NCI-H2227 (cell line): ENCODE data around the gene ANKMY1.
A peak's percentile ranks its signal among the peaks of the same experiment; 100 is the strongest.

Experiments used
- DNase-seq: peaks from one replicate; lab custom pipeline; 2025; ENCODE audit not compliant: unreplicated experiment; lab: John Stamatoyannopoulos, UW

ANKMY1 gene

DNA sequence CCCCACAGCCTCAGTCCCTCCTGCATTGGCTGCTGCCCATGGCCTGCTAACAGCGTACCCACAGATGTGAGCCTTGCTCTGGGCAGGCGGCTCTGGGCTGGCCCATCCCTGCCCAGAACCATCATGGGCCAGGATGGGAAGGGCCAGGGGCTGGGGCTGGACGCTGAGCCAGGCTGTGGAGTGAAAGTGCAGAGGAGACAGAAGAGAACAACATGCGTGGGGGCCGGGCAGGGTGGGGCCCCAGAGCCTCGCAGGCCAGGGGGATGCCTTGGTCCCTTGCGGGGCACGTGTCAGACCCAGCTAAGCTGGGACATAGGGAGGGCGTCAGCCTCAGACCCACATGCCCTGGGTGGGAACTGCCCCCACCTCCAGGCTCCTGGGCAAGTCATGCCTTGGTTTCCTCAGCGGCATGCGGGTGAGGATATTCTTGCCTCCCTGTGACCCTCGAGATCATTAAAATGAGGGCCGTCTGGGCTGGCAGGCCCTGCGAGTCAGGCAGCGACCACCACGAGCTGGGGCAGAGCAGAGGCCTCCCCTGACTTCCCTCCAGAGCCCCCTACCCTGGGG lies 95.0 kb downstream of the ANKMY1 start:
- DNase-seq: no peak

DNA sequence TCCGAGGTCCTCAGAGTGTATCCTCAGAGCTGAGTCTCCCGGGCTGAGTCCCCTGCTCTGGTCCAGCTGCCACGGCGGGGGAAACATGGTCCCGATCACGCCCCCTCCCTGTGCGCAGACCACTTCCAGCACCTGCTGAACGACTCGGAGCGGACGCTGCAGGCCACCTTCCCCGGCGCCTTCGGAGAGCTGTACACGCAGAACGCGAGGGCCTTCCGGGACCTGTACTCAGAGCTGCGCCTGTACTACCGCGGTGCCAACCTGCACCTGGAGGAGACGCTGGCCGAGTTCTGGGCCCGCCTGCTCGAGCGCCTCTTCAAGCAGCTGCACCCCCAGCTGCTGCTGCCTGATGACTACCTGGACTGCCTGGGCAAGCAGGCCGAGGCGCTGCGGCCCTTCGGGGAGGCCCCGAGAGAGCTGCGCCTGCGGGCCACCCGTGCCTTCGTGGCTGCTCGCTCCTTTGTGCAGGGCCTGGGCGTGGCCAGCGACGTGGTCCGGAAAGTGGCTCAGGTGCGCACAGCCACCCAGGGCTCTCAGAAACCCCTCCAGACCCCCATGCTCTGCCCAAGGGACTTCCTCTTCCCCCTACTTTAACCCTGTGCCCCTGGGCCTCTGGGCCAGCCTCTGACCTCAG lies 95.6 kb downstream of the ANKMY1 start:
- no peak for DNase-seq

DNA sequence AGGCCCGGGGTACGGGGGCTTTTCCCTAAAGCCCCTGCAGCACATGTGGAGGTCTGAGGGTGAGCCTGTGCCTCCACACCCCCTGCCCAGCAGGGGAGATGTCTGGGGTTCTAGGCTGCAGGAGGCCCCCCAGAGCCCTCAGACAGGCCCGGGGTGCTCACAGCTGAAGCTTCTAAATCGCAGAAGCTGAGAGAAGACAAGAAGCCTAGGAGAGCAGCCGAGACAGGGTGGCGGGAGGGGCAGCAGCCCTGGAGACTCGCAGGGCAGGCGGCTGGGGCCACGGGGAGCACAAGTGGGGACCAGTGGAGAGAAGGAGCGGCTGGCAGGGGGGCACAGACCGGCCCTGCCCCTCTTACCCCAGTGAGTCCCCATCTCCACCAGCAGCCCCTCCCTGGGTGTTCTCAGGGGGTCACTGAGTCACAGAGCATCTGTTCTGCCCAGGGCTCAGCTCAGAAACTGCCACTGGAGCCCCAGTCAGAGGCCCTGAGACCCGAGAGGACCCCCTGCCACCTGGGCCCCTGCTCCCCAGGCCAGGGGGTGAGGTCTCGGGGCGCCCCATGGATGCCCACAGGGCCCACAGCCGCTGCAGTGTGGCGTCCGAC lies 96.2 kb downstream of the ANKMY1 start:
- DNase-seq: no peak

DNA sequence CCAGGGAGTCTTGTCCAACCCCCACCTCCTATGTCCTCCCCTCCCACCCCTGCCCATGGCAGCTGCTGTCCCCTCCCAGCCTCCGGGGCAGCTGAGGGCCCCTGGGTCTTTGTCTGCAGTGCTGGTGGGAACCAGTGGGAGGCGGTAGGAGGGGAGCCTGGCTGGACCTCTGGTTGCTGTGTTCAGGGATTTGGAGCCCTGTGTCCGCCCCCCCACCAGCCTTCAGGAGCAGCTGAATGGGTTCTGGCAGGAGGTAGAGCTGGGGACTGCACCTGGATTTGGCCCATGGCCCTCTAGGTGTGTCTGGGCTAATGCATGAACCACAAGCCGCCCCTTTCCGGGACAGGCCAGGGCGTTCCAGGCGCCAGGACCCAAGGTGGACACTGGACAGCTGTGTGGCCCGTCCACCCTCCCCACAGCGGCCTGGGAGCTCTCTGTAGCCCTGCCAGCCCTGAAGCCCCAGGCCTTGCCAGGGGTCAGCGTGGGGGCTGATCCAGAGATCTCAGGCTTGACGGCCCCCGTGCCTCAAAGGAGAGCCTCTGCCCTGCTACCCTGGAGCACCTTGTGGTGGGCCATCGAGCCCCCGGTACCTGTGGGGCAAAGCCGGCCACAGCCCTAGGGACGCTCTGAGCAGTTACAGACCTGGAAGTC lies 96.9 kb downstream of the ANKMY1 start:
- DNase-seq: no peak

DNA sequence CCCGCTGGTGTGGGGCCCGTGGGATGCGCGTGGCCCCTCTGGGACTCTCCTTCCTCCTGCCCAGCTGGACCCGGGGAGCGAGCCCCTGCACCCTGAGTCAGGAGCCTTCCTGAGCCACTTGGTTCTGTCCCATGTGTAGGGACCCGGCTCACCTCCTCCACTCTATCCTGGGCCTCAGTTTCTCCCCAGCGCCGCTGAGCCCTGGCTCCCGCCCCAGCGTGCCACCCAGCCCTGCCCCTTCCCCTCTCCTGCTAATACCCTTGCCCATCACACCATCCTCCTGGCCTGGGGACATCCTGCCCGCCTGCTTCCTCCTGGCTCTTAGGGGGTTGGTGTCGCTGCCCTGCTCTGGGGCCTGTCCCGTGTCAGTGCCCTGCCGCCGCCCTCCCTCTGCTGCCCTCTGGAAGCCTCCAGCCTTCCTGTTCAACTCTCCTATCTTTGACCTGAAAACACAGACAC lies 97.5 kb downstream of the ANKMY1 start:
- DNase-seq: no peak

DNA sequence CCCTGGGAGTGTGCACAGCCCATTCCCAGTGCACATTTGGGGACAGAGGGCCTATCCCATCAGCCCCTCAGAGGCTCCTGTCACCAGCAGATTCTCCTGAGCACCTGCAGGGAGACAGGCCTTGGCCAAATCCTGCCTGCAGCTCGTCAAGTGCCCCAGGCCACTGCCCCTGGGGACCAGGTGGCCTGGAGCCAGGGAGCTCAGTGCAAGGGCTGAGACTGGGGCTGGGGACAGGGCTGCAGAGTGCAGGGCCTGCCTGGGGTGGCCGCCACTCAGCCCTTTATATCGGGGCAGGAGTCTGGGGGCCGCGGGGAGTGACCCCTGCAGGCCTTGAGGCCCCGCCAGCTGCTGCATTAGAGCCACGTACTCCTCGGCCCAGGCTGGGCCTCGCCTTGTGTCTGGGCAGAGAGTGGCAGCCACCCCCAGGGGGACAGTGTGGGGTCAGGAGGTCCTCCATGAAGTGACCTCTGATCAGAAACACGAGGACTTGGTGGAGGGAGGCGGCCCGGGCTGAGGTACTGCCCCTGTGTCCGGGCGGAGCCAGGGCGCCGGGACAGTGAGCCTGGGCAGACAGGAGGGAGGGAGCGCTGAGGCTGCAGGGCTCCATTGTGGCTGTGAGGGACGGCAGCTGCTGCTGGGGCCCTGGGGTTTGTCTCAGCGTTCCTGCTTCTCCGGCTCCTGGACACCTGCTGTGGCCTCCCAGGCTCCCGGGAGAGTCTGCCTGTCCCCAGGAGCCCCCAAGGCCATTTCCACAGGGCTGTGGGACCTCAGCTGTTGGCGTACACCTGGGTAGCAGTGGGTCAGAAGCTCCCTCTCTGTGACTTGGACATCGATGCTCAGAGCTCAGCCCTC lies 98.2 kb downstream of the ANKMY1 start:
- no peak for DNase-seq

DNA sequence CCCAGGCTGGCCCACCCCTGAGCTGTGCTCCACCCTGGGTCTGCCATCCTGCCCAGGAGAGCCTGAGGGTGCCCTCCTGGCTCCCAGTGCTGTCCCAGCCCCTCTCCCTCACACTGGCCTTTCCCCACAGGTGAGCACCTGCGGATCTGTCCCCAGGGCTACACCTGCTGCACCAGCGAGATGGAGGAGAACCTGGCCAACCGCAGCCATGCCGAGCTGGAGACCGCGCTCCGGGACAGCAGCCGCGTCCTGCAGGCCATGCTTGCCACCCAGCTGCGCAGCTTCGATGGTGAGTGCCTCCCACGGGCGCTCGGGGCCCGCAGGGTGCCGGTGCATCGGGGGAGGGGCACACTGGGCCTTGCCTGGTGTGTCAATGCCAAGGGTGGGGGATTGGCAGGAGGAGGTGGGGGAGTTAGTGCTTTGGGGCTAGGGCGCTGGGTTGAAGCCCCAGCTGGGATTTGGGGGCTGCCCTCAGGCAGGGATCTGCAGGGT lies 98.8 kb downstream of the ANKMY1 start:
- no peak for DNase-seq

DNA sequence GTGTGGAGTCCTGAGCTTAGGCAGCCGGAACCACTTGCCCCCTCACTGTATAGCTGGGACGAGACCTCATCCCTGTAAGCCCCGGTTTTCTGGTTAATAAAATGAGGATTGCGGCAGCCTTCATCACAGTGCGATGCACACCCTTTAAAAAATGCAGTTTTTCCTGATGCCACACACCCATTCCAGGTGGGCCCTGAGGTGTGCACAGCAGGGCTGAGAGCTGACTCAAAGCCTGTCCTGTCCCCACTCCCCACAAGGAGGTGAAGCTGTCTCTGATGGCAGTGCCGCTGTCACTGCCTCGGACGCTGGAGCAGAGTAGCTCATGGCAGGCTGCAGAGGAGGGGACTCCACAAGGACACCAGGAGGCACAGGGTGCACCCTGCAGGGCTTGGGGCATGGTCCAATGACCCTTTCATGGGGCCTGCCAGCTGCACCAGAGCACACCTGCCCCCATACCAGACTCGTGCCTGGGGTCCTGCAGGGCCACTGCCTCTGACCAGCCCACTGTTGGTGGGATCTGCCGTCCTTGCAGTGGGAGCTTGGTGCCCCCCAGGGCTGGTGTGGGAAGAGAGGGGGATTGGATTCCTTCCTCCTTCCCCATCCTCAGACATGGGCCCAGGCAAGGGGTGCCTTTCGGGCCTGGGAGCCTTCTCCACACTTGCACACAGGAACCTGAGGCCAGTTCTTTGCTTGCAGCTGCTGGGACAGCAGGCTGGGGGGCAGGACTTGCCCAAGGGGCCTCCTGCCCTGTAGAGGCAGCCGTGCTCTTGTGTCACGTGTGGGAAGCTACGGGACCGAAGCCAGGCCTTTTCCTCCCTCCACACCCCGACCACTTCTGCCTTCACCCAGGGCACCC lies 99.5 kb downstream of the ANKMY1 start:
- DNase-seq: no peak

DNA sequence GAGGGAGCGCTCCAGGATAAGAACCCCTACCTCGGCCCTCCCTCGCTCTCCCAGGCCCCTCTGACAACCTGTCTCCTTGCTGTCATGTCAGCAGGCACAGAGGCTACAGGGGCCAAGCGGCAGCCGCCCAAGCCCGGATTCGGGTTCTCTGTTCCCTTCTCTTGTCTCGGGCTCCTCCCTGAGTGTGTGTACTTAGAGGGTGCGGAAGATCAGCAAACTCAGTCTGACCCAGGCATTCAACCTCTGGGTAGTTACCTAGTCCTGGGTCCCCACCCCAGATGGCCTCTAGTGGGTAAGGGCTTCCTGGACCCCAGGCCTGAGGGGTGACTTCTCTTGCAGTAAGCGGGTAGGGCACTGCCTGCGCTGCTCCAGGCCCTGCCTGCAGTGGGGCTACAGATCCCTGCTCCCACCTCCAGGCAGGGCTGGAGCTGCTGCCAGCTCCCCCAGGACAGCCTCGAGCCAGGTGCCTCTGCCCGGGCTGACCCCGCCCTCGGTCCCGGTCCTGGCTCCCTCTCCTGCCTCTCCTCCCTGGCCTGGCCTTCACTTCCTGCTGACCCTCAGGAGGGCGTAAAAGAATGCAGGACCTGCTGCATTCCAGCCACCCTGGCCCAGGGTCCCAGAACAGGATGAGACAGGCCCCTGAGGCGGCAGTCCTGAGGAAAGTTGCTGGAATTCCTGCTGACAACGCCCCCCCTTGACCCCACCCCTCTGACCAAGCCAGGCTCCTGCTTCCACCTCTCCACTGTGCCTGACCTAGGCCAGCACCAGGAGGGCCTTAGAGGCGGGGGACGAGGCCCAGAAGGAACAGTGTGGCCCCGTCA lies 100.4 kb downstream of the ANKMY1 start:
- no peak for DNase-seq

DNA sequence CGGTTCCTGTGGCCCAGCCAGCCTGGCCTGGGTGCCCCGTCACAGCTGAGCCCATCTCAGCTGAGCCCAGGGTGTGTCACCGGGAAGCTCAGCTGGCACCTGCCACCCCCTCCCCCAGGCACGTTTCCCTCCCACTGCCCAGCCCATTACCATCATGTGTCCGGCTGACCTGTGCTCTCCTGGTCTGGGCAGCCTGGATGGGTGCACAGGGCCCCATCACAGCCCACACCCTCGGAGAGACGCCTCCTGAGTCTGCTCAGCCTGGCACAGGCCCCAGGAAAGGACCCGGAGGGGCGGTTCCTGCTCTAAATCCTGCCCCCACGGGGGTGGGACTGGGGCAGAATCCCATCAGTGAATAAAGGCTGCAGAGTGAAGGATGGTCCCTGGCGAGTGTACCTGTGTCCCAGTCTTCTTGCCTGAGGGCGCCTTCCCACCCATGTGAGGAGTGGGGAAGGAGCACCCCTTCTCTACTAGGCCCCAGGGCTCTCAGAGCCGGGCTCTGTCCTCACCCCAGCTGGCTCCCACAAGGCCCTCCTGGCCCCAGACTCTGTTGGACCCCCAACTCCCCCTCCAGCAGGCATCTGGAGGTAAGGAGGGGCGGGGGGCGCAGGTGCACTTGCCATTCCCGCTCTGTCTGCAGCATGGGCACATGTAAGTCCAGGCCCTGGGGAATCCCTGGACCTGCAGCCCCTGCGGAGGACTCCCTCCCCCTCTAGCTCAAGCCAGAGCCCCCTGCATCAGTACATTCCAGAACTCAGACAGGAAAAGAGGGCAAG lies 101.2 kb downstream of the ANKMY1 start:
- peak; percentile 33 for DNase-seq

DNA sequence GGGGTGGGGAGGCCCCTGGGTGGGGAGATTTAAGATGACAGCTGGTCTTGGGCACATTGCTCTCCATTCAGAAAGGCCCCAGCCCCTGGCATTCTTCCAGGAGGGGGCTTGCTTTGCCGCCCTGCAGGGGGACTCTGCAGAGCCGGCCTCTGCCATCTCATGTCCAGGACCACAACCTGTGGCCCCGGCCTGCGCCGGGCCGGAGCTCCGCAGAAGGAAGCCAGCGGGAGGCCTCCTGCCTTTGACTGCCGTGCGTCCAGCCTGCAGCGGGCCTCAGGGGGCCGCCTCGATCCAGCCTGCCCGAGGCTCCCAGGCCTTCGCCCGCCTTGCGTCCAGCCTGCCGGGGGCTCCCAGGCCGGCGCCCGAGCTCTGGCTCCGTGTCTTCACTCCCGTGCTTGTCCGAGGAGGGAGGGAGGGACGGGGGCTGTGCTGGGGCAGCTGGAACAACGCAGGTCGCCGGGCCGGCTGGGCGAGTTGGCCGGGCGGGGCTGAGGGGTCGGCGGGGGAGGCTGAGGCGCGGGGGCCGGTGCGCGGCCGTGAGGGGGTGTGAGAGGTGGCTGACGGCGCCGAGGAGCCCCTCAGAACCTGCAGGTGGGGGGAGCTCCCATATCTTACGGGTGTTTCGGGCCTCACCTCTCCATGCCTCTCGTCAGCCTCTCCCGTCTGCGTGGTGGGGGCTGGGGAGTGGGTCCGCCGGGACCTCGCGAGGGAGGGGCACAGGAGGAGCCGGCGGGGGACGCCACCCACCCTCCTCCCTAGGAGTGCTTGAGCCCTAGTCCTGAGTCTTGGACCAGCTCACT lies 101.9 kb downstream of the ANKMY1 start:
- peak; percentile 31 for DNase-seq

DNA sequence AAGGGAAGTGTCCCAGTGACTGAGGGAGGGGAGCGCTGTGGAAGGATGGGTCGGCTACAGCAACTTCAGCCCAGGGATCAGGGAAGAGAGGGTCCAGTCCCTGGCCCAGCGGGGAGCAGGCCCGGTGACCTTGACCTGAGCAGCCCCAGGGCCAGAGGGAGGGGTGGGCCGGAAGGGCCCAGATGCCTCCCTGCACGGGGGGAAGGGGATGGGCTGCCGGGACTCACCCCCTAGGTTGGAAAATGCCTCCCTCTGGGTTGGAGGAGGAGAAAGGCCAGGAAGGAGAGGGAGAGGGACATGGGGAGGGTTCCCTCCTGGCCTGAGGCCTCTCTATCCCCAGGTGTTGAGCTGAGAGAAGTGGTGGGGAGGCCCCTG lies 102.5 kb downstream of the ANKMY1 start:
- DNase-seq: no peak

DNA sequence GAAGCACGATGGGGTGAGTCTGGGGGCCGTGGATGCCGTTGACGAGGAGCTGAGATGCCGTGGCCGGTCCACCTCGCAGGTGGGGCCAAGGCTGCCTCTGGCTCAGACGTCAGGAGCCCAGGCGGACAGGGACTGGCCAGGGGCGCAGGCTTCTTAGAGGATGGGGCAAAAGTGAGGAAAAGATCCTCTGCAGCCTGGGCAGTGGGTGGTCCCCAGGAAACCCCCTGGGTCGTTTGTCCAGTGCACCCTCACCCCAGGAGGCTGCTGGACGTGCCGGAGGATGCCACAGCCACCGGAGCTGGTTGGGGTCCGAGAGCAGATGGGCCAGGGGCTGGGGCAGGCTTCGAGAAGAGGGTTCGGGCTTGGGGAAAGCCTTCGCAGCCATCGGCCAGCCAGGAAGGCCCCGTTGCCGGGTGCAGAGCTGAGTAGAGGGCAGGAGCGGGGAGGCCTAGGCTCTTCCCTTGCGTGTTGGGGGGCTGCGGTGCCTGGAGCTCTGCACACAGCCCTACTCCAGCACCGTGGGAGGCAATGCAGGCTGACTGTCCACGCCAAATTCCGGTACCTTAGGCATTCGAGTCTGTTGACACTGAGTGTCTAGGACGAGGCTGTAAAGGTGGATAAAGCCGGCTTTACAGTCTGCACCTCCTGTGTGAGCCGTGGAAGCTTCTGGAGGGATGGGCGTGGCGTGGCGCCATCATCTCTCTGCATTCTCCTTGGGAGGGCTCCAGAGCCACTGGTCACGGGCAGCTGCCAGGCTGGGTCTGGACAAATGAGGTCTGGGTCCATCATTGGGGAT lies 103.5 kb downstream of the ANKMY1 start:
- DNase-seq: peak; percentile 54

DNA sequence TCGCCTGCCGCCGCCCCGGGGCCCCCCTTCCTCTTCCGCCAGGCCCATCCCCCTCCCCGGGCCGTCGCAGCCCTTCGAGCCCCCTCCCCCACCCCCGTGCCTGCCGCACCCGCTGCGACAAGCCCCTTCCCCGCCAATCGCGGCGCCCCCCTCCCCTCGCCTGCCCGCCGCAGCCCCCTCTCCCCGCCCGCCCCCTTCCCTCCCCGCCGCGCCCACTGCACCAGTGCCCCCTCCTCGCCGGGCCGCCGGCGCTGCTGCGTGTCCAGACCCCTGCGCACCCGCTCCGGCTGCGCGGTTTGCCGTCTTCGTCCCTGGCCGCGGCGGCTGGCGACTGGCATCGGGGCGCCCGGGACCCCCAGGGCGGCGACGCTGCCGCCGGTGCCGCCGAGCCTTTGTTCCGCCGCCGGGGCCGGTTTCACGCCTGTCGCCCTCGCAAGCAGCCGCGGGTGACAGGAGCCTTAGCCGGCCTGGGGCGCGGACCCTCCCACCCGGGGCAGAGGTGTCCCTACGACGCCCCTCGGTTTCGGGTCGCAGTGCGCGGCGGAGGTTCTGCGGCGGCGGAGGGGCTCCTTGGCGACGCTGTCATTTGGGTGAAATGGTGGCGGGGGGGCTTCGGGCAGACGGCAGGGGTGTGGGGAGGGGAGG lies 104.2 kb downstream of the ANKMY1 start:
- peak; percentile 61 for DNase-seq

DNA sequence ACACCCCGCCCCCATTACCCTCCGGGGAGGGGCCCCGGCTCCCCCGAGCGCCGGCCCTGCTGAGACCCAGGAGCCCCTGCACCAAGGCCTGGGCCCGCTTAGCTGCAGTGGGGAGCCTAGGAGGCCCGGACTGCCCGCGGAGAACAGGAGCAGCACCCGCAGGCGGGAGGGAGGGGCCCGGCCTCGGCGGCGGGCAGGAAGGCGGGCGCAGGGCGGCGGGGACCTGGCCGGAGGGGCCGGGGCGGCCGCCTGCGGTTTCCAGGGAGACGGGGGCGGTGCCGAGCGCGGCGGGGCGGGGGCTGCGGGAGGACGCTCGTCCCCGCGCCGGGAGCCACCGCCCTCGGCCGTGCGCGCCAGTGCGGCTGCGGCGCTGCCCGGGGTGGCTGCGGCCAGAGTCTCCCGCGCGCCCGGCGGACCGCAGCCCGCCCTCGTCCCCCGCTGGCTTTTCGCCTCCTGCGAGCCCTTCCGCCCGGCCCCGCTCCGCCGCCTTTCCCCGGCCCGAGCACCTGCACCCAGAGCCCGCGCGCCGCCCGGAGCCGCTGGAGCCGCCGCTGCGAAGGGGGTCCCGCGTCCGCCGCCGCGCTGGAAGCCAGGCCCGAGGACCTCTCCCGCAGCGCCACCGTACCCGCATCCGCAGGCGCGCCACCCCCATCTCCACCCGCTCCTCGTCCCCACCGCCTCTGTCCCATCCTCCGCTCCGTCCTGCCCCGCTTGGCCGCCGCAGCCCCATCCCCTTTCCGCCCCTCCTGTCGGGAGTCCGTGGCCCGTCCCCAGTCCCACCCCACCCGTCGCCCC lies 105.1 kb downstream of the ANKMY1 start:
- peak; percentile 85 for DNase-seq
